ENCODE results near the gene SGSM1. TPM values are rescaled to one million over a fixed set of nuclear protein-coding genes. Genes with fewer than 3 reads are reported as not detected.
A peak's percentile ranks its signal among the peaks of the same experiment; 100 is the strongest.

SGSM1 gene
- total RNA-seq, 4 donors from 2014 or later = 1.7 to 6.3 (median 3.7) TPM

DNA sequence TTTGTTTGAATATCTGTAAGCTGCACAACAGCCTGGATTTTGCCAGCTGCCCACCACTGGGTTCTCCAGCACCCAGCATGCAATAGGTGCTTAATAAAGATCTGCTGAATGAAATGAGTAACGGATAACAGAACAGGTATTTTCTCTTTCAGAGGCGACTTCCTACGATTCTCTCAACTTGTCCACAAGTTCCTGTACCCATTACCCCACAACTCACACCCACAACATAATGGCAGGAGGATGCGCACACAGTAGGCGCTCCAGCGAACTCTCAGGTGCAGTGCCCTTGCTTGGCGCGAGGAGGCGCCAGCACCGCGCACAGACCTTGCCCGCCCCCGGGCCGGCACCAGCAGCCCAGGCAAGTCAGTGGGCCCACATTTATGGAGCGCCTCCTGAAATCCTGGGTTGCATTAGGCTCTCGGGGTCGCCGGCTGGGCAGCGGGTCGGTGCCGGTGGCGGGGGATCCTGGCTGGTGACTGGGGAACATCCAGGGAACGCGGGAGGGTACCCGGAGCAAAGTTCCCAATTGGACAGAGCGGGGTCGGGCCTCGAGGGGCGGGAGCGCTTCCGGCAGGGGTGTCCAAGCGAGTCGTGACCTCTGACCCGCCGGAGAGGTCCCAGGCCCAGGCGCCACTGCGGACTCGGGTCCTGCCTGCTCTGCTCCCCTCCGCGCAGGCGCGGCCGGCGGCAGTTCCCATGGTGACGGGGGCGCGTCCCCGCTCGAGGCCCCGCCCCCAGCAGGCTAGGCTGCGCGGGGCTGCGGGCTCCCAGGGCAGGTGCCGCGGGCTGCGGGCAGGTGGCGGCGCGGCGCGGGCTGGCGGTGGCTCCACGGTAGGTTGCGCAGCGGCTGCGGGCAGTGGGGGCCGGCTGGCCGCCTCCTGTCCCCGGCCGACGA is 146.2 kb downstream of the SGSM1 start, which contains the start of gene KIAA1671:
KIAA1671 (plus strand) TSS at position 775 of the 895 bp plus-strand sequence. CDS start 75,284 bp downstream, outside the sequence.
- Histone ChIP-seq H3K27ac (peak within 1 kb of the TSS; percentile 81), H3K36me3 (no peaks in the 10 kb centered on the region), H3K27me3 (no peaks in the 10 kb centered on the region), H3K4me3 (peak within 1 kb of the TSS; percentile 86), H3K4me1 (peaks cover 52% of the 10 kb centered on the region), H3K9me3 (no peaks in the 10 kb centered on the region)
- DNase-seq (ENCODE audit: low spot score in 2 of 2) = peak; percentile 89
- TF ChIP-seq EP300 (IDR thresholded peaks at IDR 0.05) = no peak
- TF ChIP-seq POLR2AphosphoS5 (IDR thresholded peaks at IDR 0.05) = no peak
- TF ChIP-seq, protein P1, sequence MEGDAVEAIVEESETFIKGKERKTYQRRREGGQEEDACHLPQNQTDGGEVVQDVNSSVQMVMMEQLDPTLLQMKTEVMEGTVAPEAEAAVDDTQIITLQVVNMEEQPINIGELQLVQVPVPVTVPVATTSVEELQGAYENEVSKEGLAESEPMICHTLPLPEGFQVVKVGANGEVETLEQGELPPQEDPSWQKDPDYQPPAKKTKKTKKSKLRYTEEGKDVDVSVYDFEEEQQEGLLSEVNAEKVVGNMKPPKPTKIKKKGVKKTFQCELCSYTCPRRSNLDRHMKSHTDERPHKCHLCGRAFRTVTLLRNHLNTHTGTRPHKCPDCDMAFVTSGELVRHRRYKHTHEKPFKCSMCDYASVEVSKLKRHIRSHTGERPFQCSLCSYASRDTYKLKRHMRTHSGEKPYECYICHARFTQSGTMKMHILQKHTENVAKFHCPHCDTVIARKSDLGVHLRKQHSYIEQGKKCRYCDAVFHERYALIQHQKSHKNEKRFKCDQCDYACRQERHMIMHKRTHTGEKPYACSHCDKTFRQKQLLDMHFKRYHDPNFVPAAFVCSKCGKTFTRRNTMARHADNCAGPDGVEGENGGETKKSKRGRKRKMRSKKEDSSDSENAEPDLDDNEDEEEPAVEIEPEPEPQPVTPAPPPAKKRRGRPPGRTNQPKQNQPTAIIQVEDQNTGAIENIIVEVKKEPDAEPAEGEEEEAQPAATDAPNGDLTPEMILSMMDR (IDR thresholded peaks at IDR 0.05) = peak; percentile 96 to 97
- peak in 1 of 2 donors; percentile 37 for TF ChIP-seq POLR2A (IDR thresholded peaks at IDR 0.05)
- 19% methylated on average over 5 of the region's 71 CpGs for WGBS

DNA sequence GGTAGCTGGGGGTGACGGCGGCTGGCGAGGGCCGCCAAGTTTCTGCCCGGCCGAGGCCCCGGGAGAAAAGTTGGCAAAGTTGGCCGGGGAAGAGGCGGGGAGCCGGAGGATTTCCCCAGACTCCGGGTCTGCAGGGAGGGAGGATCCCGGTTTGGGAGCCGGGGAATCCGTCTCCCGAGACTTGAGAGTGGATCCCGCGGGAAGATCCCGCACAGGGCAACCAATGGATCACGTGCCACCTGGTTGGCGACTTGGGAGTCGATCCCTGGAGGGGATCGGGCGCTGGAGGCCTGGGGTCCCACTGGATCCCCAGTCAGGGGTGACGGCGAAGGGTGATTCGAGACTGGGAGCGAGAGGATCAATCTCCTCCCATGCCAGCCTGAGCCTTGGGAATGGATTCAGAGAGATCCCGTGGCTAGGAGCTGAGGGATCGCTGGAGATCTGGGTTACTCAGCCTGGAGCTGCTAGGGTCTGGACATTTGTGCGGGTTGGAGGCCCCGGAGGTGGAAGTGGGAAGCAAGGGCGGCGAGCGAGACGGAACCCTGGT is 146.9 kb downstream of the SGSM1 start:
- peak overlapping the region; percentile 81 for H3K27ac ChIP-seq
- DNase-seq (ENCODE audit: low spot score in 2 of 2) = peak in 1 of 2 donors; percentile 77
- H3K27me3 ChIP-seq = no peaks in the 10 kb centered on the region
- H3K4me1 ChIP-seq = peaks cover 52% of the 10 kb centered on the region
- TF ChIP-seq, protein P1 (IDR thresholded peaks at IDR 0.05) = no peak
- TF ChIP-seq EP300 (IDR thresholded peaks at IDR 0.05) (no peak), POLR2AphosphoS5 (IDR thresholded peaks at IDR 0.05) (peak in 1 of 3 donors; percentile 38)
- WGBS = 0% methylated on average over 10 of the region's 35 CpGs
- H3K36me3 ChIP-seq = no peaks in the 10 kb centered on the region
- no peaks in the 10 kb centered on the region for H3K9me3 ChIP-seq
- H3K4me3 ChIP-seq = peak overlapping the region; percentile 86

DNA sequence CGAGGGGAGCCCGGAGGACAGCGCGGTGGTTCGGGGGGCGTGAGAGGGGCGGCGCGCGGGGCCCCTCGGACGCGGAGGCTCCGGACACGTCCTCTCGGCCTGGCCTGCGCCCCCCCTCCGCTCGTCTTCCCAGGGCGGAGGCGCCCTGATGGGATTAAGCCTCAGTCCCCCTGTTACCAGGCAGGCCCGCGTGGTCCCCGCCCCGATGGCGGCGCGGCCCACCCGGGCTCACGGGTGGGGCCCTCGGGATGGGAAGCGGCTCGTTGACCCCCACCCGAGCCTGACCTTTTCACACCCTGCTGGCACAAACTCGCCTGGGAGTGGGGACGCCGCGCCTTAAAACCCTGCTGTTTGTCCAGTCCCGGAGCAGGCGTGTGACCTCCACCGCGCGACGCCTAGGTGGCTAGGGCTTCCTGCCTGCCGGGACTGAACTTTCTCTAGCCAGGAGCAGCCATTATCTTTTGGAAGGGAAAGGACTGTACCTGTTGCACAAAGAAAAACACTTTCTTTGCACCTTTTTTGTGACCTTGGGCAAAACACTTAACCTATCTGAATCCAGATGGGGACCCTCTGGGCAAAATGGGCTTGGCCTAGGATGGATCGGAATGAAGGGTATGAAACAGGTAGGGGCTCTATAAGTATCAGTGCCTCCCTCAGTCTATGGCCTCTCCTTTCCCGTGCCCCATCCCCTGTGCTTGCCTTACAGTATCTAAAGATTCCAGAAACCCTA is 147.5 kb downstream of the SGSM1 start:
- peak overlapping the region; percentile 81 for H3K27ac ChIP-seq
- no peak for DNase-seq (ENCODE audit: low spot score in 2 of 2)
- H3K4me3 ChIP-seq = peak overlapping the region; percentile 86
- H3K4me1 ChIP-seq = peaks cover 52% of the 10 kb centered on the region
- no peaks in the 10 kb centered on the region for H3K36me3 ChIP-seq
- H3K9me3 ChIP-seq = no peaks in the 10 kb centered on the region
- WGBS = 9% methylated on average over 29 of the region's 47 CpGs
- TF ChIP-seq POLR2A (IDR thresholded peaks at IDR 0.05) (no peak), POLR2AphosphoS5 (IDR thresholded peaks at IDR 0.05) (no peak)
- no peaks in the 10 kb centered on the region for H3K27me3 ChIP-seq

DNA sequence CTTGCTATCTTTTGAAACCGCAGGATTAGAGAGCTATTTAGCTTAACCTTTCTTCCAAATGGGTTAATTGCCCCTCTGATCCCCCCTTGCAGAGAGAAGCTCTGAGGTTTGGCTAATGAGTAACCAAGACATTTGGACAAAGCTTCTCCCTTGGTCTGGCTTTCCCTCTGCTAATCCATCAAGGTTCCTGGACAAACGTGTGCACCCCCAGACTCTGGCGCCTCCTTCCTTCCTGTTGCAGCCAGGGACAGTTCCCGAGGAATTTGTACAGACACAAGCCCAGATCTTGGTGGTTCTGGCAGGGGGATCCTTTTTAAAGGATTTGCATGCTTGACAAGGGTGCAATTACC is 148.1 kb downstream of the SGSM1 start:
- no peak for DNase-seq (ENCODE audit: low spot score in 2 of 2)
- no peak overlapping the region for H3K27ac ChIP-seq
- WGBS = 35% methylated on average over 4 of the region's 4 CpGs
- H3K36me3 ChIP-seq = no peaks in the 10 kb centered on the region
- TF ChIP-seq EP300 (IDR thresholded peaks at IDR 0.05) (no peak), POLR2A (IDR thresholded peaks at IDR 0.05) (no peak), POLR2AphosphoS5 (IDR thresholded peaks at IDR 0.05) (no peak)
- TF ChIP-seq, protein P1 (IDR thresholded peaks at IDR 0.05) = no peak
- H3K27me3 ChIP-seq = no peaks in the 10 kb centered on the region
- H3K9me3 ChIP-seq = no peaks in the 10 kb centered on the region
- H3K4me1 ChIP-seq = peaks cover 49% of the 10 kb centered on the region
- H3K4me3 ChIP-seq = peak overlapping the region; percentile 86

DNA sequence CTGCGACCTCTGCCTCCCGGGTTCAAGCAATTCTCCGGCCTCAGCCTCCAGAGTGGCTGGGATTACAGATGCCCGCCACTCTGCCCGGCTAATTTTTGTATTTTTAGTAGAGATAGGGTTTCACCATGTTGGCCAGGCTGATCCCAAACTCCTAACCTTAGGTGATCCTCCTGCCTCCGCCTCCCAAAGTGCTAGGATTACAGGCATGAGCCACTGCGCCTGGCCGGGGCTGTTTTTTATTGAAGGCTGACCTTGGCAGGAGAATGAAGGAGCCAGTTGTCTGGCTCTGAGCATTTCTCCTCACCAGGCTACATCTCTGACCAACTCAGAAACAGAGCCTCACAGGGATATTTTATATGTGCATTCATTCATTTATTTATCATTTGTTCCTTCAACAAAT is 148.8 kb downstream of the SGSM1 start:
- Histone ChIP-seq H3K27me3 (no peaks in the 10 kb centered on the region), H3K36me3 (no peaks in the 10 kb centered on the region), H3K27ac (no peak overlapping the region), H3K4me1 (peaks cover 42% of the 10 kb centered on the region), H3K9me3 (no peaks in the 10 kb centered on the region), H3K4me3 (no peak overlapping the region)
- DNase-seq (ENCODE audit: low spot score in 2 of 2) = no peak
- TF ChIP-seq, protein P1 (IDR thresholded peaks at IDR 0.05) = no peak
- TF ChIP-seq POLR2AphosphoS5 (IDR thresholded peaks at IDR 0.05) = no peak
- TF ChIP-seq POLR2A (IDR thresholded peaks at IDR 0.05) = no peak
- TF ChIP-seq EP300 (IDR thresholded peaks at IDR 0.05) = no peak
- WGBS = 94% methylated on average over 8 of the region's 8 CpGs

All from suprapubic skin (tissue), 4 donors.